ENCODE data around the gene AIFM3.
"Not testable (repeated sequence)": the region's sequence is repeated elsewhere in the genome, so short reads cannot be mapped to it uniquely, and the experiment has no call there.

Gene AIFM3

DNA sequence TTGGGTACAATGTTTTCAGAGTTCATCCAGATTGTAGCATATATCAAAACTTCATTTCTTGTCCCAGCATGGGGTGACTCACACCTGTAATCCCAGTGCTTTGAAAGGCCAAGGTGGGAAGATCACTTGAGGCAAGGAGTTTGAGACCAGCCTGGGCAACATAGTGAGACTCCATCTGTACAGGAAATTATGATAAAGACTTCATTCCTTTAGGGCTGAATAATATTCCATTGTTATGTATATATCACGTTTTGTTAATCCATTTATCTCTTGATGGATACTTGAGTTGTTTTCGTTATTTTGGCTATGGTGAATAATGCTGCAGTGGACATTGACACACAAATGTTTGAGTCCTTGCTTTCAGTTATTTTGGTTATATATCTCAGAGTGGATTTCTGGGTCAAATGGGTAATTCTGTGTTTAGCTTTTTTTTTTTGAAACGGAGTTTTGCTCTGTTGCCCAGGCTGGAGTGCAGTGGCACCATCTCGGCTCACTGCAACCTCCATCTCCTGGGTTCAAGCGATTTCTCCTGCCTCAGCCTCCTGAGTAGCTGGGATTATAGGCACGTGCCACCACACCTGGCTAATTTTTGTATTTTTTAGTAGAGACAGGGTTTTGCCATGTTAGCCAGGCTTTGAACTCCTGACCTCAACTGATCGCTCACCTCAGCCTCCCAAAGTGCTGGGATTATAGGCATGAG, 24.7 kb upstream of the AIFM3 start:
- DNase-seq: not testable (repeated sequence)

- no peak for DNase-seq
Observed at GRCh38 chr22:20943104-20943933, 23.7 kb upstream of the AIFM3 start.

DNA sequence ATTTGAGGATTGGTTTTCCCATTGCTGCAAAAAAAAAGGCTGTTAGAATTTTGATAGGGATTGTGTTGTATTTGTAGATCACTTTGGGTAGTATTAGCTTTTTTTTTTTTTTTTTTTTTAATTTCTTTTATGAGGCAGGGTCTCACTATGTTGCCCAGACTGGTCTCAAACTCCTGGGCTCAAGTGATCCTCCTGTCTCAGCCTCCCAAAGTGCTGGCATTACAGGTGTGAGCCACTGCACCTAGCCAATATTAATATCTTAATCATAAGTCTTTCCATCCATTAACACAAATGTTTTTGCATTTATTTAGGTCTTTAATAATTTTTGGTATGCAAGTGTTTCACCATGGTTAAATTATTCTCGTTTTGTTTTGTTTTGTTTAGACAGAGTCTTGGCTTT, 23.0 kb upstream of the AIFM3 start:
- no peak for DNase-seq

DNA sequence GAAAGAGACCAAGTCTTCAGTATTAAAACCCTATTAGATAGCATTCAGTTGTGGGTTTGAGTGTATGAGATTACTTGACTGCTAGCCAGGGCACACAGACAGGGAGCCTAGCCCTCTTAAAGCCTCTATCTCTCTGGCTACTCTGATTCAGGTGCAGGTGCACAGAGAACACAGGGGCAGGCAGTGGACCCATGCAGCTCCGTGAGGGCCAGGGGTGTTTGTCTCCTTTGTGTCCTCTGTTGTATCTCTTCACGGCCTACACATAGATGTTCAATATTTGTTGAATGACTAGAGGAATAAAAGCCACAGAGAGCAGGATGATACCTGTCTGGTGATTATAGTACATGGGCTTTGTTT, 21.5 kb upstream of the AIFM3 start:
- no peak for DNase-seq

- no peak for DNase-seq
Observed at GRCh38 chr22:20946080-20946986, 20.7 kb upstream of the AIFM3 start.

- DNase-seq: no peak
Observed at GRCh38 chr22:20946991-20947390, 20.1 kb upstream of the AIFM3 start.

- no peak for DNase-seq
Observed at GRCh38 chr22:20948450-20948849, 18.6 kb upstream of the AIFM3 start.

- no peak for DNase-seq
Observed at GRCh38 chr22:20948989-20949388, 18.1 kb upstream of the AIFM3 start.

DNA sequence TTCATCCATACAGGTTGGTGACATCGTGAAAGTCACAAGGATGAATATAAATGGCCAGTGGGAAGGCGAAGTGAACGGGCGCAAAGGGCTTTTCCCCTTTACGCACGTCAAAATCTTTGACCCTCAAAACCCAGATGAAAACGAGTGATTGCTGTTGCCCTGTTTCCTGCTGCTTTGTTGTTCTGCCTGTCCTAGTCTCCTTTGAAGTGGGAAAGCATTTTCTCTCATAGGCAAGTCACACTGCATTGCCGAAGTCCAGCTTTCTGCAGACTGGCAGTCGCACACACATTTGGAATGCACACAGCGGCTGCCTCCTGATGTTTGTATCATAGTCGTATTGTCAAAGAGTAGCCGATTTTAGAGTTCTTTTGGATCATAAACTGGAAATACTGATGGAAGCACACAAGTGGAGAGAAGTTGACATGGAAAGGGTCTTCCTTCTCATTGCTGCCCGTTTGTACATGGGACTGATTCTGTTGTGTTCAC, 17.3 kb upstream of the AIFM3 start:
- DNase-seq: no peak

- no peak for DNase-seq
Observed at GRCh38 chr22:20951151-20951931, 15.7 kb upstream of the AIFM3 start.

DNA sequence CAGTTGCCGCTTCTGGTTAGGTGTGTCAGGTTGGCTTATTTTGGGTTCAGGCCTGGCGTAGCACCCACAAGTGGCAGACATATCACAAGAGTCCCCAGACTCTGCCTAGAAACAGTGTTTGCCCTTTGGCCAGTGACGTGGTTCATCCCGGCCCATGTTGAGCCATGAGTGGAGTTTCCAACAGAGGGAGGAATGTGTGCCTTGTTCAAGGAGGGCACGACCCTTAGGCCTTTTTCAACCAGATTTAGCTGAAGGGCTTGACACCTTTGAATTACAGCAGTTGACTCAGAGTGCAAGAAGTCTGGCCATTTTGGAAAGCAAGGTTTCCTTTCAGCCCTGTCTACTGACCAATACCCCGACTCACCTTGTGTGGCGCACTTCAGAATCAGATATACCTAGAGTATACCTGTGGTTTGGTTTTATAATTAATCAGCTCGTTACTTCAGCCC, 15.1 kb upstream of the AIFM3 start:
- no peak for DNase-seq

GRCh38 chr22:20952544-20953341, 14.3 kb upstream of the AIFM3 start:
- DNase-seq: no peak

- DNase-seq: no peak
Observed at GRCh38 chr22:20953342-20953608, 13.8 kb upstream of the AIFM3 start.

- no peak for DNase-seq
Observed at GRCh38 chr22:20953668-20954500, 13.2 kb upstream of the AIFM3 start.

DNA sequence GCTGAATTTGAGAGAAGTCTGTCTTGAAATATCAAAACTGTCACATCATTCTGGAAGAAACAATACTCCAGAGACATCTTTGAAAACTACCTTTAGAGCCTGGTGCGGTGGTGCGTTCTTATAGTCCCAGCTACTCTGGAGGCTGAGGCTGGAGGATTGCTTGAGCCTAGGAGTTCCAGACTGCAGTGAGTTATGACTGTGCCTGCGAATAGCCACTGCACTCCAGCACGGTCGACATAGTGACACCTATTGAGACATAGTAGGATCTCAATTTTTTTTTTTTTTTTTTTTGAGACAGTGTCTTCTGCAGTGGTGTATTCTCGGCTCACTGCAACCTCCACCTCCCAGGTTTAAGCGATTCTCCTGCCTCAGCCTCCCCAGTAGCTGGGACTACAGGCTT, 11.5 kb upstream of the AIFM3 start:
- no peak for DNase-seq

DNA sequence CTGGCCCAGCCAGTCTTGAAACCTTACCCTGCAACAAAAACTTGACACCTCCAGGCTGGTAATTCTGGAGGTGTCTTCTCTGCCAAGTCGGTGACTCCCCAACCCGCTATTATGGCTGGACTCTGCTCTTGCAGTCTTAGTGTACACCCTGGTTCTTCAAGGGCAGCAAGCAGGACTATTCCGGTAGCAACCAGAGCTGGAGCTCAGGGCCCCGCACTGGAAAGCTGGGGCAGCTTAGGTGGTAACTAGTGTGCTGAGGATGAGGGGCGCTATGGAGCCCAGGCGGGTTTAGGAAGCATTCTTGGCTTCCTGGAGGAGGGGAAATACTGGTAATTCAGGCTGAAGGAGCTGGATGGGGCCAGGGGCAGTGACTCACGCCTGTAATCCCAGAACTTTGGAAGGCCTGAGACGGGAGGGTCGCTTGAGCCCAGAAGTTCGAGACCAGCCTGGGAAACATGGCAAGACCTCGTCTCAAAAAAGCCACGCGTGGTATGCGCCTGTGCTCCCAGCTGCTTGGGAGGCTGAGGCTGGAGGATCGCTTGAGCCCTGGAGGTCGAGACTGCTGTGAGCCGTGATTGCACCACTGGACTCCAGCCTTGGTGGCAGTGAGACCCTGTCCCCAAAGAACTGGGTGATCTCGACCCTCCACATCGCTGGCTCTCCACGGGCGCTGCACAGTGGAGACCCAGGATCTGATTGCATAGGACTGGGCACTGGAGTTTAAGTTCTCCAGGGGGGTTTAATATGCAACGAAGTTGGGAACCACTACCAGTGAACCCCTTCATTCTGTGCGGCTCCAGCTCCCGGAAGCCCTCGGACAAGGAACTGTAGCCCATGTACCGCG, 10.6 kb upstream of the AIFM3 start:
- no peak for DNase-seq

- DNase-seq: no peak
Observed at GRCh38 chr22:20957102-20957682, 9.9 kb upstream of the AIFM3 start.

DNA sequence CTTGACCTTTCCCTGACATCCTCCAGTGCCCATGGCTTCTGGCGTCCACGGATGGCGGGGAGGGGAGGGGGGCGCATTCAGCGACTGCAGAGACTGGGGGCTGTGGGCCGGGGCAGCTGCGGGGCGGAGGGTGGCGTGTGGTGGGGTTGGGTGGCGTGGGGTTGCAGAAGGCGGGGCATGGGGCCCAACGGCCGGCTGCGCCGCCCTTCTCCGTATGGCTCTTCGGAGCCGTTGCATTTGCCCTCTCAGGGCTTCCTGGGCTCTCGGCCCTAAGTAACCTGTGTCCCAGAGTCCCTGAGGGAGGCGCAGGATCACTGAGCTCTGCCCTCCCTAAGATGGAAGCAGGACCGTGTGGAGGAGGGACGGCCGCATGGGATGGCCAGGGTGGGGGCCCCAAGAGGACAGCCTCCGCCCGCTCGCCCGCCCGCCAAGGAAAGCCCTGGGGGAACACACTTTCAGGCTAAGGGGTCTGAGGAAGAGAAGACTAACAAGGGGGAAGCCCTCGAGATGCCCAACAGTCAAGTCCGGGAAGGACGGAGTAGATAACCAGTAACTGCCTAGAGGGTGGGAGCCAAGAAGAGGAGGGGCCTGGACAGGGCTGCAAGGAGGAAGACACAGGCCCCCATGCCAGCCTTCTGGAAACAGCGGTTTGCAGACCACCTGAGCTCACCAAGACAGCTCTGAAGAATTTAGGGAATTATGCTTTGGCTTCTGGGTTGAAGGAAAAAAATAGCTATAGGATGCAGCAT, 9.2 kb upstream of the AIFM3 start:
- no peak for DNase-seq
